GM21619 (cell line): ENCODE results near the gene TRIM14.
A peak's percentile ranks its signal among the peaks of the same experiment; 100 is the strongest.

Source experiments
- ATAC-seq: cut with Tn5 transposase; IDR thresholded peaks from one replicate; pipeline ENCODE4 v1.9.1; 2021; ENCODE audit not compliant: unreplicated experiment

TRIM14 gene

GRCh38 chr9:98118640-98119601, at the start of gene TRIM14:
Gene TRIM14 (minus strand): TSS chr9:98119222. CDS start chr9:98119188, 34 bp downstream.
- ATAC-seq, result peak; percentile 55

- ATAC-seq, result no peak
Observed at GRCh38 chr9:98168153-98168780, 49.2 kb upstream of the TRIM14 start.

- no peak for ATAC-seq
Observed at GRCh38 chr9:98164912-98165311, 45.9 kb upstream of the TRIM14 start.

- no peak for ATAC-seq
Observed at GRCh38 chr9:98162613-98163012, 43.6 kb upstream of the TRIM14 start.

- no peak for ATAC-seq
Observed at GRCh38 chr9:98161851-98162250, 42.8 kb upstream of the TRIM14 start.

GRCh38 chr9:98159790-98160189, 40.8 kb upstream of the TRIM14 start:
- no peak for ATAC-seq

- ATAC-seq, result no peak
Observed at GRCh38 chr9:98159301-98159700, 40.3 kb upstream of the TRIM14 start.

GRCh38 chr9:98158071-98158831, 39.2 kb upstream of the TRIM14 start:
- ATAC-seq, result no peak

- ATAC-seq, result no peak
Observed at GRCh38 chr9:98157372-98157771, 38.4 kb upstream of the TRIM14 start.

GRCh38 chr9:98154678-98155077, 35.7 kb upstream of the TRIM14 start:
- no peak for ATAC-seq

GRCh38 chr9:98152526-98152925, 33.5 kb upstream of the TRIM14 start:
- ATAC-seq, result no peak

- no peak for ATAC-seq
Observed at GRCh38 chr9:98150721-98151120, 31.7 kb upstream of the TRIM14 start.

- ATAC-seq, result no peak
Observed at GRCh38 chr9:98150164-98150563, 31.1 kb upstream of the TRIM14 start.

GRCh38 chr9:98149422-98149821, 30.4 kb upstream of the TRIM14 start:
- ATAC-seq, result no peak

- ATAC-seq, result no peak
Observed at GRCh38 chr9:98148486-98148885, 29.5 kb upstream of the TRIM14 start.

- ATAC-seq, result no peak
Observed at GRCh38 chr9:98147582-98147981, 28.6 kb upstream of the TRIM14 start.

- ATAC-seq, result peak; percentile 67
Observed at GRCh38 chr9:98146101-98146991, 27.3 kb upstream of the TRIM14 start.

GRCh38 chr9:98144631-98145030, 25.6 kb upstream of the TRIM14 start:
- no peak for ATAC-seq

GRCh38 chr9:98144076-98144475, 25.1 kb upstream of the TRIM14 start:
- ATAC-seq, result no peak

GRCh38 chr9:98142925-98143481, 24.0 kb upstream of the TRIM14 start:
- ATAC-seq, result no peak
